Measurements from ENCODE around the gene CACNA2D2.
A peak's percentile ranks its signal among the peaks of the same experiment; 100 is the strongest.

CACNA2D2 gene

DNA sequence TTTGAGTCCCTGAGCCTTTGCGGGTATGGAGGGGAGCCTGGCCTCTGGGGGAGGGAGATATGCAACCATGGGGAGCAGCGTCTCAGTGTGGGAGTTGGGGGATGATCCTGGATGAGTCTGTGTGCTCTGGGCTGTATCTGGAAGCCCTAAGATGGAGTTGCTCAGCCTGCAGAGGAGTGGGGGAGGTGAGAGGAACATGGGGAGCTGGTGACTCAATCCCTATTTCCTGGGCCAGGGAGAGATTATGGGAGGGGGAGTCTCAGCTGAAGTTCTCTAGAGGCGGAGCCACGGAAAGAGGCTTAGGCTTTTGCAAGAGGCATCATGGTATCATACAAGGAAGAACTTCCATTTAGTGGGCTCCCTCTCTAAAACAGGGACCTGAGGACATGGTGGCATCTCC is 84.6 kb downstream of the CACNA2D2 start:
- TF ChIP-seq CTCF (conservative IDR thresholded peaks at IDR 0.05; ENCODE audit: low read depth, low read length): no peak
- H3K4me3 ChIP-seq (ENCODE audit: low read length): no peak overlapping the region
- peak; percentile 28 for DNase-seq (ENCODE audit: low read depth)

- no peak for TF ChIP-seq CTCF (conservative IDR thresholded peaks at IDR 0.05; ENCODE audit: low read depth, low read length)
- DNase-seq (ENCODE audit: low read depth): no peak
- H3K4me3 ChIP-seq (ENCODE audit: low read length): no peak overlapping the region
Measured at GRCh38 chr3:50417637-50418033, 85.8 kb downstream of the CACNA2D2 start.

- no peak for DNase-seq (ENCODE audit: low read depth)
- no peak overlapping the region for H3K4me3 ChIP-seq (ENCODE audit: low read length)
- no peak for TF ChIP-seq CTCF (conservative IDR thresholded peaks at IDR 0.05; ENCODE audit: low read depth, low read length)
Measured at GRCh38 chr3:50416736-50417636, 86.4 kb downstream of the CACNA2D2 start.

GRCh38 chr3:50415816-50416215 is 87.6 kb downstream of the CACNA2D2 start:
- no peak overlapping the region for H3K4me3 ChIP-seq (ENCODE audit: low read length)
- no peak for TF ChIP-seq CTCF (conservative IDR thresholded peaks at IDR 0.05; ENCODE audit: low read depth, low read length)
- no peak for DNase-seq (ENCODE audit: low read depth)

GRCh38 chr3:50415061-50415460 is 88.4 kb downstream of the CACNA2D2 start:
- DNase-seq (ENCODE audit: low read depth): no peak
- TF ChIP-seq CTCF (conservative IDR thresholded peaks at IDR 0.05; ENCODE audit: low read depth, low read length): peak; percentile 12
- no peak overlapping the region for H3K4me3 ChIP-seq (ENCODE audit: low read length)

DNA sequence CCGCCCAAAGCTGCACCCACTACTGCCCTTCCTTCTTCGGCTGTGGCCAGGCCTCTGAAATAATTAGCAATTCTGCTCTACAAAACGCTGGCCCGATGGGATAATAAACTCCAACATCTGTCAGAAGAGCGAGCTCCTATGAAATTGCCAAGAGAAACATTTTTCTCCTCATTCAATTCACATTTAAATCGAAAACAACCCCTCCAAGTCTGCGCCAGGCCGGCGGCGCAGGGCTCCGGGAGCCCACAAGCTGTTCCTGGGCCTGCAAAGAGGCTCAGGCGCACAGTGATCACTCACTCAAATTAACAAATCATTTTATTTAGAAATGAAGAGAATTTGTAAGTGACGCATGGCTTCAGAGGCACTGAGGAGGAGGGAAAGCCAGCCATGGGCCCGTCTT is 88.8 kb downstream of the CACNA2D2 start:
- DNase-seq (ENCODE audit: low read depth): no peak
- H3K4me3 ChIP-seq (ENCODE audit: low read length): no peak overlapping the region
- no peak for TF ChIP-seq CTCF (conservative IDR thresholded peaks at IDR 0.05; ENCODE audit: low read depth, low read length)

- DNase-seq (ENCODE audit: low read depth): no peak
- H3K4me3 ChIP-seq (ENCODE audit: low read length): no peak overlapping the region
- no peak for TF ChIP-seq CTCF (conservative IDR thresholded peaks at IDR 0.05; ENCODE audit: low read depth, low read length)
Measured at GRCh38 chr3:50412231-50412754, 91.1 kb downstream of the CACNA2D2 start.

All from retinal pigment epithelial cell (primary cell).